Measurements from ENCODE around the gene HMGCS2.
"Not testable (repeated sequence)": the region's sequence is repeated elsewhere in the genome, so short reads cannot be mapped to it uniquely, and the experiment has no call there.

The HMGCS2 gene

DNA sequence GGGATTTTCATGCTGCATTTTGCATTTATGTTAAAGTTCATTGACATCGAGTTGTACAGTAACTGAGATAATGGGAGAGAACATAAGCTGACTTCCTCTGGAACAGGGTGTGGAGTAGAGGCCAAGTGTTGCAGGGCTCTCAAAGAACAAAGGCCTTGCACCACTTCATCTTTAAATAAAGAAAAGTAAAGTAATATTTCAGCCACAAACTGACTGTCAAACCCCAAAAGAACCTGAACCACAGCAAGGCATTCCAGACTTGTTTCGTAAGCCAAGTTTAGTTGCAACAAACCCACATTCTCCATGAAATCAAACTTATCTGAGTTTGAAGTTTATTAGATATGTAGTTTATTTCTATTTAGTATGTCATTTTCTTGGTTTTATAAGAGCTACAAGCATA, 19.1 kb upstream of the HMGCS2 start:
- no peak for DNase-seq

DNA sequence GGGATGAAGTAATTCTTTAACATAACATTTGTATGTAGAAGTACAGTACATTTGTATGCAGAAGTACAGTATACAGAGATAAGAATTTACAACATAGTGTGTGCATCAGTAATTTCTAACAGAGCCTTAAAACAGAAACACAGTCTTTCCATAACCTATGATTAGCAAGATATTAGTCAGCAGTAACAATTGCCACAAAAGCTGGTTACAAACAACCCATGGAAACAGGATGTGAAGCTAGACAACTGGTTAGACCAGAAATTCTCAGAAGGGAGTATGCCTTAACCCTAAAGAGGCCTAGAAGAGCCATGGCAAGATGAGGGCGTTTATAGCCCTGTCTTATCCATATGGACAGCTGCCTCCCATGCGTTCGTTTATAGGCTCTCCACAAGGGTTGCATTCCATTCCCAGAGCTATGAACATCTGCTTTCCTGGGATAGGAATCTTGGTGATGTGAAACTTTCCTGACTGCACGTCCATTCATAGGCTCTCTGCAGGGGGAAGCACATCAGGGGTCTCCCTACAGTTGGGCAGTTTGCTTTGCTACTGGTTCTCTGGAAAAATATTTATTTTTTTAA, 17.9 kb upstream of the HMGCS2 start:
- not testable (repeated sequence) for DNase-seq

DNA sequence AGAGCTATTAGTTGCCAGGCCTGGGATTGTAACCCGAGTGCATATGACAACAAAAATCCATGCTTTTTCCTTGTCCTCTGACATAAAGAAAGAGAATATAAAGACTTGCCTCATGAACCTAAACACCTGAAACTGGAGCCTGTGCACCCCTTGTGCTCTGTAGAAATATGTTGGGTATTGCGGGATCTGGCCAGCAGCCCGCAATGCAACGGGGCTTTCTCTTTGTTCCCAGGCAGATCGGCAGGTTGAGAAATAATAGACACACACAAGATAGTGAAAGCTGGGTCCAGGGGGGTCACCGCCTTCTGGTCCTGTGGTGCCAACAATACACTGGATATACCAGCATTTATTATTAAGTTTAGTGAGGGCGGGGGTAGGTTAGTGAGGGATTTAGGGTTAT, 17.3 kb upstream of the HMGCS2 start:
- not testable (repeated sequence) for DNase-seq

DNA sequence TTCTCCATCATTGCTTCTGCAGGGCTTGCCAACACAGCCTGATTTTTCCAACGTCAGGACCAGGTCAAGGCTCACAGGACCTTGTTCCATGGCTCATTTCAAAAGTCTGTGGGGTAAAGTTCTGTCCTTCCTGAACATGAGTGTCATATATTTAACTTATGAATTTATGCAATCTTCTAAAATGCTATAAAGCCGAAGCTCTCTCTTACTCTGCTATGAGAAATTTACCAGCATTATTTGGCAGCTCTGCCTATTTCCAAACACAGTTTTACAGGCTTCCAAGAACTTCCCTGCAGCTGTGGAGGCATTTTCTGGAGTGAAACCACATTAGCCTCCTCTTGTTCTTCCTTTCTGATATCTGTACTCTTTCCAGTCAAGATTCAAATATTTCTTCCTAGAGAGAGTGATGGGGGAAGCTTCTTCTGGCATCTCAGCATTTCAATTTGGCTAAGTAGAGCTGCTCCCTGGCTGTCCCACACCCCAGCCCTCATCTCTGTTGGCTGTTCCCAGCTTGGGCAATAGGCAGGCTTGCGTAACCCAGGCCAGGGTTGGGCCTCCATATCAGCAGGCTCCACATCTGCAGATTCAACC, 15.6 kb upstream of the HMGCS2 start:
- no peak for DNase-seq

DNA sequence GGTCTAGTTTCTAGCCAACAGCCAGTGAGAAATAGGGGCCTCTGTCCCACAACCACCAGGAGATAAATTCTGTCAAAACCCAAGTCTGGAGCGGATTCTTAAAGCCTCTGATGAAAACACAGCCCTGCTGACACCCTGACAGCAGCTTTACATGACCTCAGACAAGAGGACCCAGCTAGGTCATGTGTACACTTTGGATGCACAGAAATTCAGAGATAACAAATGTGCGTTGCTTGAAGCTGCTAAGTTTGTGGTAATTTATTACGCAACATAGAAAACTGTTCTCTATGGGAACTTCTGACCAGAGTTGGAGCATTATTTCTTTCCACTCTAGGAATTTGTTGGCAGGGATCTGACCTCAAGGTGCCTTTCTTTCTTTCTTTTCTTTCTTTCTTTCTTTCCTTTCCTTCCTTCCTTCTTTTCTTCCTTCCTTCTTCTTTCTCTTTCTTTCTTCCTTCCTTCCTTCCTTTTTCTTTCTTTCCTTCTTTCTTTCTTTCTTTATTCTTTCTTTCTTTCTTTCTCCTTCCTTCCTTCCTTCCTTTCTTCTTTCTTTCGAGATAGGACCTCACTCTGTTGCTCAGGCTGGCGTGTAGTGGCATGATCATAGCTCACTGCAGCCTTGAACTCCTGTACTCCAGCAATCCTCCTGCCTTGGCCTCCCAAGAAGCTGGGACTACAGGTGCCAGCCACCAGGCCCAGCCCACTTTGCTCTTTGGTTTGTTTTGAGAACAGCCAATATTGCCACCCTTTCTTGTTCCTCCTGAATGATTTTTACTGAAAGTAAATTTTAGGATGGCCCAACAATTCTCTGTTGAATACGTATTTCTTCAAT, 14.9 kb upstream of the HMGCS2 start:
- DNase-seq = no peak

DNA sequence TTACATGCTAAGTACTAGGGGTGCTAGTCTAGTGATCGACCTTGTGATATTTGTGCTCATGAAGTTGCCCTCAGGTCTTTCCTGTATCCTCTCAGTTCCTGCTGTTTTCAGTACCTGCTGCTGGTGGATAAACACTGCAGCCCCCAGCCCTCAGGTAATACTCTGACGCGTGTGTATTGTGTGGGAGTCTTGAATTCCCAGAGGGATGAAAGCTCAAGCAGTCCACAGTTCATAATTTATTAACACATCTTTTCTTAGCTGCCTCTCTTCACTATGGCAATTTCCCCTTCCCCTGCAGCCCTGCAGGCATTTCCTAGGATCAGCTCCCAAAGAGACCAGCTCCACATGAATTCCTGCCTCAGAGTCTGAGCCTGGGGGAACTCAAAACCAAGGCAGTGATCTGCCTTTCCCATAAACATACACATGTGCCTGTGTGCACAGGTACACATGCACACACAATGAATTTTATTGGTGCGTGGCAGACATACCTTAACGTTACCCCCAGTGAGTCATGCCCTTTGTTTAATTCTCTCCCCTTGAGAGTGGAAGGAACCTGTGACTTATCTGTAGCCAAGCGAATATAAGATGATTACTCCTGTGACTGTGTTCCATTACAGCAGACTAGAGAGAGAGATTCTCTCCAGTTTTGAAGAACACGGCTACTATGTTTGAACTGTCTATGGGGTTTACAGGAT, 14.1 kb upstream of the HMGCS2 start:
- no peak for DNase-seq

DNA sequence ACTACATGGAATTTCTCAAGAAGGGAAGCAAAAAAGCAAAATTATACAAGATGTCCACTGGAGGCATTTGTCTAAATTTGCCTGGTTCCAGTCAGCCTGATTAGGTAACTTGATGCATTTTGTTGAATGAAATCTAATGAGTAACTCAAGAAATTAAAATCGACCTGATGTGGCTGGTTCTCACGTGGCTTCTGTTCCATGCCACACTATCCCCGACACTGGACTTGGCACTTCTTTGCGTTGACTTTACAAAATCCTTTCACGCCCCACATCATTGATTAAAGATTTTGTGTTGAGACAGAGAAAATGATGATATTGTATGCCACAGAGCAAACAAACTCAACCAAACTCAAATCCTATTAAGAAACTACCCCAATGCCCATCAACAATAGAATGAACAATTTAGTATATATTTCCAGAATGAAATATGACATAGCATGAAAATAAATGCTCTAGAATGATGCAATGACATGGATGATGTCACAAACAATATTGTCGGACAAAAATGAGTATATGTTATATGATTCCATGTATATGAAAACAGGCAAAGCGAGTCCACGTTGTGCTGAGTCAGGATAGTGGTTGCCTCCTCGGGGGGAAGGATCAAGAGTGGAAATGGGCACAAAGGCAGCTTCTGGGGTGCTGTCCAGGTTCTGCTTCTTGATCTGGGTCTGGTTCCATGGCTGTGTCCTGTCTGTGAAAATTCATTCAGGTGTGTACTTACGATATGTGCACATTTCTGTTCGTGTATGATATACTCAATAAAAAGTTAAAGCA, 12.9 kb upstream of the HMGCS2 start:
- DNase-seq = no peak

DNA sequence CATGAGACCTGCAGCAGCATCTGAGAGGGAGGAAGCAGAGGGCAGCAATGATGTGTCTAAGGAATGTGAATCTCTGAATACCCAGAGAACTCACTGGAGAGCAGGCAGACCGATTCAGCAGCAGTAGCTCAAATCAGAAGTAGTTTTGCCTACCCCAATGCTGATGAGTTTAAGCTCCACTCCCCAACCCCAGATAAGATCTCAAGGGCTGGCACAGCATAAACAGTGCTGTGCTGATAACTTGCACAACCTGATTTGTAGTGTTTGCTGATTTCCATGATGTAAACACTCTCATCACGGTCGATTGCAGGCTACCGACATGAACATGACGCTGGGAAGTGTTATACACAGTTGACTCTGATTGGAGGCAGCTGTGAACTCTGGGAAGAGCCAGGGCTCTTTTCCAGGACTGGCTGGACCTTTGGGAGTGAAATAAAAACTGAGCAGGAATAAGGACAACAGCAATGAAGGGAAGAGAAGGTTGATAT, 11.2 kb upstream of the HMGCS2 start:
- no peak for DNase-seq

DNA sequence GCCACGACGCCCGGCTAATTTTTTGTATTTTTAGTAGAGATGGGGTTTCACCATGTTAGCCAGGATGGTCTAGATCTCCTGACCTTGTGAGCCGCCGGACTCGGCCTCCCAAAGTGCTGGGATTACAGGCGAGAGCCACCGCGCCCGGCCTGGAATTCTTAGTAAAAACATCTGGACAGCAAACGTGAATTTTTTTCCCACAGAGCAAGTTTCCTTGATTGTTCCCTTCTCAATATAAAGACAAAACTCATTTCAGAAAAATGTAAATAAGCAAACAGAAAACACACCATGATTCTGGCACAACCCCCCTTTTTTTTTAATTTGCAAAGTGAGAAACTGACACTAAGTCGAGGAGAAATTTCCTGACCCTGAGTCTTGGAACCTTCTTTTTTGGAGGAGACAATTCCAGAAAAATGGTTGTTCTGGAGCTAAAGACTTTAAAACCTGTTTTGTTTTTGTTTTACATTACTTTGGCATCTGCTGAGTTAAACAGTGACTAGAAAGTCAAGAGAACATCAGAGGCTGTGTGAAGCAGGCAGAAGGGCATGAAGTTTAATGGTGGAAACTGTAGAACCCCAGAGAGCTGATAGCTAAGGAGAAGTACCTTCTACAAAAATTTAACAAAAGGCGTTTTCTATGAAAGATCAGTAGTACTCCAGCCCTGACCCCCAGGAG, 10.3 kb upstream of the HMGCS2 start:
- no peak for DNase-seq

DNA sequence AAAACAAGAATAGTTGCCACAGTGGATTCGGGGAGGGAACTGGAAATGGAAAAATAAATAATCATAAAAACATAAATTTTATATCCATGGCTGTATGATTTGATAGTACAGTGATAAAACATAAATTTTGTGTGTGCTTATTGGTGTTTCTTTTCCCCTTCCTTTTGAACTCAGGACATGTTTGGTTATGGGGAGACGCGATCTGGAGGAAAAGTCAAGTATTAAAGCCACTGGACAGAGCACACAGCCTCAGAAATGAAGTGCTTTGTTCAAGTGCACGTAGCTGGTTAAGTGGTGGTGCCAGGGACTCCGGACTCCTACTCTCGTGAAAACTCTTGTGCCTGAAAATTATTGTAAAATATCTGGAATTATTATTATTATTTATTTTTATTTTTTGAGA, 9.7 kb upstream of the HMGCS2 start:
- DNase-seq = no peak

DNA sequence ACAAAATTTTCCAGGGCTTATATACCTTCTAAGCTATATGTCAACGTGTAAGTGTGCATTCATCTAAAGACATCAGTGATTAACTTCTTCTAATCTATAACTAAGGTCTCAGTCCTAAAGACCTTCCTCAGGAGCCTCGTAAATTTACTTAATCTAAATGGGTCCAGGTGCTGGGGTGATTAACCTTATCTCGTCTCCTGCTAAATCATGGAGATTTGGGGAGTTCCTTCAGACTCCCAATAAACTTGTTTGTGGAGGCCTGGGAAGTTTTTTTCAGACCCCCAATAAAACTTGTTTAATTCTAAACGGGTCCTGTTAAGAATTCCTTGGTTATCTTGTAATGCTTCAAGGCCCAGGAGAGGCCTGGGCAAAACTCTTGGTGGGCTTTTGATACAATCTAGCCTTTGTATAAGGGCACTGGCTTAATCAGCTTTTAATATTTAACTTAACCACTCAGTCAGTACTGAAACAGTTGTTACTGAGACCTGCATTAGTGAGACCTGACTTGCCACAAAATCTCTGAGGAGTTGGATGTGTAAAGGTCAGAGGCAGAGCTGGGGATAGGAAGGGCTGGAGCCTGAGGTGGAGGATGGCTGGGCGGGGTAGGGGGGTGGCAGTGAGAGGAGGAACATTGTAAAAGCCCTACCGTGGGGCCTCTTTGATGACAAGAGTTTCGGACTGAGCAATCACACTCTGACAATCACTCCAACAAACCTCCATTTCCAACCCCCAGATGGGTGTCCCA, 6.2 kb upstream of the HMGCS2 start:
- no peak for DNase-seq

DNA sequence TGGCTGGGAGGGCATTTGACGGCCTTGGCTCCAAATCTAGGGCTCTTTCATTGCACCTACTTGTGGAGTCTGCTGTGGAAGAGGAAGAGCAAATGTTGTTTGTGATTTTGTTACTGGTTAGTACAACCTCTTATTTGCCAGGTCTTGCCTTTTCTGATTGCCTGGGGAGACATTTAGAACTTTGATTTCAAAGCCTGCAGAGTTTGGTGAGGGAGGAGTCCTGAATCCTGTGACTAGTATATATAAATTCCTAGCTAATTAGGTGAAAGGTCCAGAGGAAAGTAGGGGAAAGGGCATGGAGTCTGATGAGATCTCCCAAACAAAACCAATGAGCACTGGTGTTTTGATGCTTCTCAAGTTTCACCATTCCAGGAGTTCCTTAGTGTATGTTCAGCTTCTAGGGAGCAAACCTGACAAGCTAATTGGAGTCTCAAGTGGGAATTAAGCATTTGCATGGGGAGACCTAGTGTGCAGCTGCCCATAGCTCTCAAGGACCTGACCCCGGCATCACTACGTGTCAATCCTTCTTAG, 5.1 kb upstream of the HMGCS2 start:
- no peak for DNase-seq

DNA sequence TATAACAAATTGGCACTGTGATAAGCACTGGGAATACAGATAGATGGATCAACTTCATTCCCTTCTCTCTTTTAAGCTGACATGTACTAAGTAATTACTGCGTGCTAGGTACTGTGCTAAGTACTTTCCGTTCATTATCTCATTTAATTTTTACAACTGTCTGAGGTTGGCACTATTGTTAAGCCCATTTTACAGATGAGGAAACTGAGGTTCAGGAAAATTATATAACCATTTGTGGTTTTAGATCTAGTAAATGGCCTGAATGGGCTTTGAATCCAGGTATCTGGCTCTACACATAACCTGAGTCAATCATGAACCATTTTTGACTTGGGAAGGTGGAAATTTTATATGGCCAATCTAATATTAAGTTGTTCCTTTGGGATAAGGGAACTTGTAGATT, 3.6 kb upstream of the HMGCS2 start:
- no peak for DNase-seq

DNA sequence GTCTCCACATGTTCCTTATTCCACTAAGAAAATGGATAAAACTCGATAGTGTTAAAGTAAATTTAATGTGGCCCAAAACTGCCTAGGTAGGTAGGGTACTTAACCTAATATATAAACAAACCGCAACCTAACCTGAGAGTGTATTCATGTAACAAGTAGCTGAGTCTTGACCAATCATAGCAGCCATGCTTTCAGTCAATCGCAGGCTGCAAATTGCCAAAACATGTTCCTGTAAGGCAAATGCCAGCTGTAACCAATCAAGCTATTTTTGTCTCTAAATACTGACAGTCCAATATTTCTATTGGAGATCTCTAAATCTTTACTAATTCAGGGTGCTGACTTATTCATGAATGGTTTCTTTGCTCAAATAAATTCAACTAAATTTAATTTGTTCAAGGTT, 3.1 kb upstream of the HMGCS2 start:
- no peak for DNase-seq

DNA sequence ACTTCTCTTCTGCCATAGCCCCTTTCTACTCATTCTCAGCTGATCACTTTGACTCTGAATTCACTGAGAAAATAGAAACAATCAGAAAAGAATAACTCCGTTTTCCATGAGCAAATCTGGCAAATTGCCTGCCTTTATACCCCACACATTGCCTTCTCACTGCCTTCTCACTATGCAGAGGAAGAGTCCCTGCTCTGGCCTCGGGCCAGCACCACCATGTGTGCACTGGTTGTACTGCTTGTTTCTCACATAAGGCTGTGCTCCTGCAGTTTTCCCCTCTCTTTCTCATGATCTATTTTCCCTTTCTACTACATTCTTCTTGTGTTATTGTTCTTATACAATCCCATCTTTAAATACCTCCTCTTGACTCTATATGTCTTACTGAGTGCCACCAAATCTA, 2.3 kb upstream of the HMGCS2 start:
- peak; percentile 16 for DNase-seq

DNA sequence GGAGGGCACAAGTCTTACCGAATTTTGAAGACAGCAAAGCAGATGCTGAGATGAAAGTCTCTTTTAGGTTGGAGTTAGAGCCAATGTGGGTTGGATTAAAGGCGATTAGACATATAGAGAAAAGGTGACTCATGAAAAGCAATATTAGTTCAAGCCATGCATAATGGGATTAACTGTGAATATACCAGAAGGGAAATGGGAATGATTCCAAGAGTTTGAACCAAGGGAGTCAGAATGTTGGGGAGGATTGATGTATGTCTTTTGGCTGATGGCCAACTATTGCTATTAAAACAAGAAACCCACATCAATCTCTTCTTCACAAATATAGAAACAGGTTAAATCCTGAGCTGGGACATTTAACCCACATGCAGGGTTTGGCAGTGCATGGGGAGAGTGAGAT, 1.2 kb downstream of the HMGCS2 start:
- DNase-seq = no peak

DNA sequence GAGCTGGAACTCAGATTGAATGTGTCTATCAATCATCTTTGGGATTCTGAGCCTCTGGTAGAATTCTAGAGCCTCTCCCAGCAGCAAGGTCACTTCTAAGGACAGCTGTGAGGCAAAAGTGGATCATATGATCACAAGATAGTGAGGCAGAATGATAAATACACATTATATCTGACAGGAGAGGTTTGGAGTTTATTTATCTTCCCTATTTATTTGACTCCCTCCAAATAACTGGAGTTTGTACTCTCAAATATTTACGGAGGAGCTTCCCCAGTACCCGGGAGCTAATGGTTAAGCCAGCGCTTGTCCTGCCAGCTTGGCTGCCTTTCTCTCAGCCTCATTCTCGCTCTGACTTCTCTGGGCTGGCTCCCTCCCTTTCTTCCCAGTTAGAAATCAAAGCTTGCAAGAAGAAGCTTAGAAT, 2.3 kb downstream of the HMGCS2 start:
- DNase-seq = no peak

DNA sequence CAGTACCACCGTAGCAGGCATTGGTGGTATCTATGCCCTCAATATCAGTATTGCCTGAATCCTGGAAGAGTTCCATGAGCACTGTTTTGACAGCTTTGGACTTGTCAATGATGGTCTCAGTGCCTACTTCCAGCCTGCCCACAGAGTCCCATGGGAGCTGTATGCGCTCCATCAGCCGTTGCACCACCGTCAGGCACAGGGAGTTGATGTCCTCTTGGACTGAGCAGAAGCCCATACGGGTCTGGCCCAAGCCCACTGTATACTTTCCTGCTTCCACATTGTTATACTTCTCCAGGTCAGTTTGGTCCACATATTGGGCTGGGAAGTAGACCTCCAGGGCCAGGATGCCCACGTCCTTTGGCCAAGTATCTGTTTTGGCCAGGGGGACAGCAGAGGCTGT, 4.5 kb downstream of the HMGCS2 start:
- no peak for DNase-seq

DNA sequence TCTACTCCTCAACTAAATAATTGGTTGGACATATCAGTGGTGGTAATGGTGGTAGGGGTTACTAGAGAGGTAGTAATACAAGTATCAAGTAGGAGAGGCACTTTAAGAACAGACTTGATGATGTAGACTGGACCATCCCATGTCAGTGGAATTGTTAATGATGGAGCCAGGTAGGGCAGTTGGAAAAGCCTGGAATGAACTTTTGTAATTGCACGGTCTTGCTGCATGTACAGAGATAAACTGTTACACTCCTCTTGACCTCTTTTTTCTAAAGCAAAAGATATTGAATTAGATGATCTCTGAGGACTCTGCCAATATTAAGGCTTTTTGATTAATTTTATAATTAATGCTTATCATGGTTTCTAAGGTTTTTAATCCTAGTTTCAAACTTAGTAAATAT, 5.8 kb downstream of the HMGCS2 start:
- DNase-seq = no peak

DNA sequence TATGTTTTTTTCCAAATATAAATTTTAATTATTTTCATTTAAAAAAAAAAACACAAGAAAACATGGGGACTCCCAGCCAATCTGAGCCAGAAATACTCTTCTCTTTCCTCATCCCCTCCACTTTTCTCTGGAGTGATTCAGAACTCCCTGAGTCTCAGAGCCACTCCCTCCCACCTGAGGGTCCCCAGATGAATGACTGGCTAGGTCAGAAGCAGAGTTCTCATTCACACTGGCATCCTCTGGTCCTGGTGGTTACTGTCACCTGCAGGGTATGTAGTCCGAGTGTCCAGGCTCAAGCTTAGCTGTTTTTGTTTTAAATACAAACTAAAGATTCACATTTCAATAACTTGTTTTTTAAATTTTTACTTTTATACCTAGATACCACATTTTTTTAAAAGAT, 6.3 kb downstream of the HMGCS2 start:
- DNase-seq = no peak

DNA sequence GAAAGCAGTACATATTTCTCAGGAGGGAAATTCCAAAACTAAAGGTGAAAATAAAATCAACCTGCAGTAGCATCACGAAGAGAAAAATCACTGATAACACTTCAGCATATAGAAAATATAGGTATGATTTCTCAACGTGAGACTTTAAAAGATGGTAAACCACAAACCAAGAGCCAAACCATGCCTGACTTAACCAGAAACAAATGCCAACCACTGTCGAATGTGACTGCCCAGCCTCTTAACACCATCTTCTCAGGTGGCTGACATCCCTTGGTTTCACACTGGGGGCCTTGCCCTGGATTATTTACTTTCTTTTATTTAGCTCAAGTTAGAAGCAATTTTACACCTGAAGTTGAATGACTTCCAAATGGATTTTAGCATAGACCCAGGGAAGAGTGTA, 10.1 kb downstream of the HMGCS2 start:
- no peak for DNase-seq
